Measurements from ENCODE around the gene AASDH. TPM values are rescaled to one million over a fixed set of nuclear protein-coding genes. Genes with fewer than 3 reads are reported as not detected.

The AASDH gene
- total RNA-seq, 4 donors from 2014 or later, result 8.1 to 10.5 (median 9.0) TPM

DNA sequence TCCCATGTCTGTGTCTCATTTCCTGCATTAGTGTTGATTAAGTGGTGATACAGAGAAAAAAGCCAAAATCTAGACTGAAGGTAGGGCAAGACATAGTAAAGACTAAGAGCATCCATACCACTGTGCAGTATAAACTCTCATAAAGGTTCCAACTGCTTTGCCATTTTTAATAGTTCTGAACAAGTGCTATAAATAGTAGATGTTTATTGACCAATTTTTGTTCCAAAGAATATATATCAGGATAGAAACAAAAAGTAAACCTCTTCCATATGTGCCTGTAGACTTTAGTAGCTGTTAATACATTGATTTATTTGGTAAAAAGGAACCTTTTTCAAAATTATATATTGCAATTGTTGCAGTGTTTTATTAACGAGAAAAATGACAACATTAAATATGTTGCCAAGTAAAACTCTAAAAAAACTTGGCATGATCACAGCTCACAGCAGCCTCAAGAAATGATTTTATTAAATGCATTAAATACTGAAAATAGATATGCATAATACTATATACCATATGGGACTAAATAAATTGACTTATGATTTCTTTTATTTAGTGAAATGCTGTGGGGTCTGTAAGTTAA lies 22.3 kb upstream of the AASDH start:
- no peak overlapping the region for H3K4me3 ChIP-seq (ENCODE audit: low read depth, poor library complexity, severe bottlenecking)
- intact Hi-C loops (cut with DNase I; ENCODE audit: low total_unique reads), result no loop called here
- no peak for TF ChIP-seq POLR2A (IDR thresholded peaks at IDR 0.05)
- TF ChIP-seq, protein P1, sequence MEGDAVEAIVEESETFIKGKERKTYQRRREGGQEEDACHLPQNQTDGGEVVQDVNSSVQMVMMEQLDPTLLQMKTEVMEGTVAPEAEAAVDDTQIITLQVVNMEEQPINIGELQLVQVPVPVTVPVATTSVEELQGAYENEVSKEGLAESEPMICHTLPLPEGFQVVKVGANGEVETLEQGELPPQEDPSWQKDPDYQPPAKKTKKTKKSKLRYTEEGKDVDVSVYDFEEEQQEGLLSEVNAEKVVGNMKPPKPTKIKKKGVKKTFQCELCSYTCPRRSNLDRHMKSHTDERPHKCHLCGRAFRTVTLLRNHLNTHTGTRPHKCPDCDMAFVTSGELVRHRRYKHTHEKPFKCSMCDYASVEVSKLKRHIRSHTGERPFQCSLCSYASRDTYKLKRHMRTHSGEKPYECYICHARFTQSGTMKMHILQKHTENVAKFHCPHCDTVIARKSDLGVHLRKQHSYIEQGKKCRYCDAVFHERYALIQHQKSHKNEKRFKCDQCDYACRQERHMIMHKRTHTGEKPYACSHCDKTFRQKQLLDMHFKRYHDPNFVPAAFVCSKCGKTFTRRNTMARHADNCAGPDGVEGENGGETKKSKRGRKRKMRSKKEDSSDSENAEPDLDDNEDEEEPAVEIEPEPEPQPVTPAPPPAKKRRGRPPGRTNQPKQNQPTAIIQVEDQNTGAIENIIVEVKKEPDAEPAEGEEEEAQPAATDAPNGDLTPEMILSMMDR (IDR thresholded peaks at IDR 0.05), result no peak
- 5 to 8% methylated on average over 1 of the region's 1 CpG for WGBS, 2 donors
- DNase-seq (ENCODE audit: low spot score in 2 of 2), result no peak

- TF ChIP-seq POLR2A (IDR thresholded peaks at IDR 0.05), result no peak
- TF ChIP-seq, protein P1 (IDR thresholded peaks at IDR 0.05), result no peak
- DNase-seq (ENCODE audit: low spot score in 2 of 2), result no peak
- intact Hi-C loops (cut with DNase I; ENCODE audit: low total_unique reads), result no loop called here
- 88 to 90% methylated on average over 2 of the region's 2 CpGs for WGBS, 2 donors
- H3K4me3 ChIP-seq (ENCODE audit: low read depth, poor library complexity, severe bottlenecking), result no peak overlapping the region
These were observed 21.7 kb upstream of the AASDH start for GRCh38 chr4:56408978-56409377.

DNA sequence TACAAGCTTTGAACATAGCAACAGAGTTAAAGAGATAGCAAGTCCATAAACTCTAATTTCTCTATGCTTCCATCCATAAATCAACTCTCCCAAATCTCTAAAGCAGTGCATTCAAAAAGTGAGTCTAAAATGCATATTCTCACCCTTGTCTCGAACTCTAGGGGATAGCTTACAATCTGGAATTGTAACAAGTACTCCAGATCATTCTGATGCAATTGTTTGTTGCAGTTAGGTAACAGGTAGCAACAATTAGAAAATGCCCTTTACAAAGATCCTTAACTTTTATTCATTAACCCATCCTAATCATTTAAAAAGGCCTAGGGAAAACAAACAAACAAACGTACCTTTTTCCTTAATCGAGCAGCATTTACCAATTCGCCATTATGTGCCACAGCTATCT lies 18.9 kb upstream of the AASDH start:
- no peak for DNase-seq (ENCODE audit: low spot score in 2 of 2)
- no peak for TF ChIP-seq POLR2A (IDR thresholded peaks at IDR 0.05)
- TF ChIP-seq, protein P1 (IDR thresholded peaks at IDR 0.05), result no peak
- intact Hi-C loops (cut with DNase I; ENCODE audit: low total_unique reads), result no loop called here
- no peak overlapping the region for H3K4me3 ChIP-seq (ENCODE audit: low read depth, poor library complexity, severe bottlenecking)
- 95 to 96% methylated on average over 4 of the region's 4 CpGs for WGBS, 2 donors

- H3K4me3 ChIP-seq (ENCODE audit: low read depth, poor library complexity, severe bottlenecking), result no peak overlapping the region
- no peak for TF ChIP-seq POLR2A (IDR thresholded peaks at IDR 0.05)
- TF ChIP-seq, protein P1 (IDR thresholded peaks at IDR 0.05), result no peak
- no peak for DNase-seq (ENCODE audit: low spot score in 2 of 2)
- intact Hi-C loops (cut with DNase I; ENCODE audit: low total_unique reads), result no loop called here
- 87 to 100% methylated on average over 1 of the region's 1 CpG for WGBS, 2 donors
These were observed 17.7 kb upstream of the AASDH start for GRCh38 chr4:56405016-56405415.

- DNase-seq (ENCODE audit: low spot score in 2 of 2), result no peak
These were observed 13.3 kb upstream of the AASDH start for GRCh38 chr4:56400560-56400959.

More at GRCh38 chr4:56400560-56400959, 13.3 kb upstream of the AASDH start:
- no peak overlapping the region for H3K4me3 ChIP-seq (ENCODE audit: low read depth, poor library complexity, severe bottlenecking)
- TF ChIP-seq POLR2A (IDR thresholded peaks at IDR 0.05), result no peak
- TF ChIP-seq, protein P1 (IDR thresholded peaks at IDR 0.05), result no peak
- WGBS, 2 donors, result 83 to 88% methylated on average over 6 of the region's 6 CpGs
- intact Hi-C loops (cut with DNase I; ENCODE audit: low total_unique reads), result no loop called here
